GM21528 (cell line): Measurements from ENCODE around the gene CSMD2.
"Not testable (repeated sequence)": the region's sequence is repeated elsewhere in the genome, so short reads cannot be mapped to it uniquely, and the experiment has no call there.

Experiments used
- ATAC-seq: cut with Tn5 transposase; IDR thresholded peaks from one replicate; pipeline ENCODE4 v1.9.1; 2021; ENCODE audit warnings: mild to moderate bottlenecking, moderate library complexity; ENCODE audit not compliant: unreplicated experiment, low FRiP score

CSMD2 gene

GRCh38 chr1:33527934-33528333 is 637.1 kb downstream of the CSMD2 start:
- no peak for ATAC-seq

GRCh38 chr1:33524586-33524985 is 640.4 kb downstream of the CSMD2 start:
- no peak for ATAC-seq

GRCh38 chr1:33519240-33519884 is 645.7 kb downstream of the CSMD2 start:
- ATAC-seq = no peak

GRCh38 chr1:33517596-33518250 is 647.3 kb downstream of the CSMD2 start:
- no peak for ATAC-seq

GRCh38 chr1:33516891-33517567 is 648.0 kb downstream of the CSMD2 start:
- no peak for ATAC-seq

- ATAC-seq = no peak
Observed at GRCh38 chr1:33516428-33516827, 648.6 kb downstream of the CSMD2 start.

GRCh38 chr1:33515607-33516006 is 649.4 kb downstream of the CSMD2 start:
- no peak for ATAC-seq

GRCh38 chr1:33515112-33515511 is 649.9 kb downstream of the CSMD2 start:
- ATAC-seq = no peak

GRCh38 chr1:33512226-33513011 is 652.6 kb downstream of the CSMD2 start:
- no peak for ATAC-seq

- ATAC-seq = not testable (repeated sequence)
Observed at GRCh38 chr1:33509276-33509675, 655.8 kb downstream of the CSMD2 start.

GRCh38 chr1:33508151-33508550 is 656.9 kb downstream of the CSMD2 start:
- ATAC-seq = no peak

- no peak for ATAC-seq
Observed at GRCh38 chr1:33507661-33508060, 657.4 kb downstream of the CSMD2 start.

- no peak for ATAC-seq
Observed at GRCh38 chr1:33503506-33503905, 661.5 kb downstream of the CSMD2 start.

GRCh38 chr1:33502726-33503125 is 662.3 kb downstream of the CSMD2 start:
- no peak for ATAC-seq

GRCh38 chr1:33501774-33502173 is 663.3 kb downstream of the CSMD2 start:
- no peak for ATAC-seq

GRCh38 chr1:33501309-33501708 is 663.7 kb downstream of the CSMD2 start:
- no peak for ATAC-seq

- no peak for ATAC-seq
Observed at GRCh38 chr1:33500547-33500946, 664.5 kb downstream of the CSMD2 start.

- ATAC-seq = no peak
Observed at GRCh38 chr1:33497410-33497809, 667.6 kb downstream of the CSMD2 start.

- ATAC-seq = no peak
Observed at GRCh38 chr1:33494929-33495328, 670.1 kb downstream of the CSMD2 start.

- ATAC-seq = no peak
Observed at GRCh38 chr1:33488624-33489023, 676.4 kb downstream of the CSMD2 start.

- ATAC-seq = no peak
Observed at GRCh38 chr1:33482412-33482811, 682.6 kb downstream of the CSMD2 start.
